HG03280 (cell line): Measurements from ENCODE around the gene TTLL7.

Experiments used
- ATAC-seq: cut with Tn5 transposase; IDR thresholded peaks from one replicate; pipeline ENCODE4 v1.9.1; 2021; ENCODE audit warnings: mild to moderate bottlenecking, moderate library complexity; ENCODE audit not compliant: unreplicated experiment

Gene TTLL7

DNA sequence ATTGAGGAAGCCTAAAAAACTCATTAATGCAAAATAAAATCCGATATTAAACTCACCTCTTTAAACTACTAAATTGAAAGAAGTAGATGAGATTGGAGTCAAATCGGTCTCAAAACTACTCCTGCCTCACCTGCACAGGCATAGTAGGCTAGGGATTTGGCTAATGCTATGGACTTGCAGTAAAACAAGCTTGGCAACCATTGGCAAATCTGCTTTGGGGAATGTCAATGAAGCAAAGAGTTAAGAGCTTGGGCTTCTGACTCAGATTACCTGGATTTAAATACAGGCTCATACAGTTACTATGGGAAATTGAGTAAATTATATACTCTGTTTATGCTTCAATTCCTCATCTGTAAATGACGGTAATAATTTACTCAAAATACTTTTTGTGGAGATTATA lies 111.4 kb downstream of the TTLL7 start:
- ATAC-seq = no peak

DNA sequence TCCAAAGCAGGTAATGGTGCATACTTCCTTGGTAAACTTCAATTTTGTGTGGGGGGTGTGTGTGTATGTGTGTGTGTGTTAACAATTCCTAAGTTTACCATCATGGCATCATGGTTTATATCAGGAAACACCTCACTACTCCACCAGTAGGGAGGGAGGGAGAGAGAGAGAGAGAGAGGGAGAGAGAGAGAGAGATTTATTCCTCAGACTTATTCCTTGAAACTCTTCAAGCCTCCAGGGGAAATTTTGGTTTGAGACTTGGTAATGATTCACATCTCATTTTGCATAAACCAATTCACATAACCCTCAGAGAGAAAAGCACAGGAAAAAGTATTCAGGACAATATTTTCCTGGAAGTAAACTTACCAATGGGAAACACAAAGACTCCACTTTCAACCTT lies 115.0 kb downstream of the TTLL7 start:
- no peak for ATAC-seq

DNA sequence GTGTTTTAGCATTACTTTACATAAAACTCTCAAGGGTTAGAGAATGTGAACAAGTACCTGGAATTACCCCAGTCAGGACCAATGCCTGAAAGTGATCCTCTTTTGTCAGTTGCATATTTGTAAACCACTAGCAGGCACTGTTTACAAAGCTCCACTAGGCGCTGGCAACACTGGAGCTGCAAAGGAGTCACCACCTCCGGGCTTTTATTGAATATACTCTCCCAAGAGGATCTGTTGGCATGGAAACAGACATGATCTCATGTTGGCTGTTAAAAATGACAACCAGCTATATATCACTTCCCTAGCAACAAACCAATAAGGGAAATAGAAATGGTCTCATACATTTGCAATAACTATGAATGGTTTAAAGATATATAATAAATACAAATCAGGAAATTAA lies 116.0 kb downstream of the TTLL7 start:
- no peak for ATAC-seq

DNA sequence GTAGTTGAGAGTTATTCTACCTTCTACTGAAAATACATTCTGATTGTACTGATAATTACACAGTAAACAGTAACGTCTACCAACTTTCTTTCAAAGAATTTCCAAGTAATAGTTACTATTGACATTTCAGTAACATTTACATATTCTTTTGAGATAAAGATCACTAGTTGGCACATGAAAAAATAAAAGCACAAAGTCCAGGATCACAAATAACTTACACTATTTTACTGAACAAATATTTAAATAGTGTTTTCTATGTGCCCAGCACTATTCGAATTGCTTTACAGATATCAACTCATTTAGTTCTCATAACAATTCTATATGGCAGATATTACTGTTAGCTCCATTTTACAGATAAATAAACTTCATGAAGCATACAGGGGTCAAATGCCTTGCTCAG lies 126.4 kb downstream of the TTLL7 start:
- ATAC-seq = no peak

DNA sequence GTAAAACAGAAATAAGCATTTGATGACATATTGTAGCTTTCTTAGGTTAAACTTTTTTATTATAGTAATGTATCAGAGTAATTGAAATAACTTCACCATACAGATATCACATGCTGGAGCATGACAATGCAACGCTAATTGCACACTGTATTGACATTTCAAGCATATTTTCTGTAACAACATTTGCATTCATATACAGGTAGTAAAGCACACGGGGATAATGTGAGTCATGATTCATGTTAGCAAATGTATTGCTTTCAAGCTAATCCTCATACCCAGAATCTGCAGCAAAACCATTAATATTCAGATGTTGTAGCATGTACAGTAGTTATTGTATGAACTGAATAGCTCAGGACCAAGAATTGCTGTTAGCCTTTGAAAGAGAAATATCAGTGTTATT lies 133.9 kb downstream of the TTLL7 start:
- ATAC-seq = no peak

DNA sequence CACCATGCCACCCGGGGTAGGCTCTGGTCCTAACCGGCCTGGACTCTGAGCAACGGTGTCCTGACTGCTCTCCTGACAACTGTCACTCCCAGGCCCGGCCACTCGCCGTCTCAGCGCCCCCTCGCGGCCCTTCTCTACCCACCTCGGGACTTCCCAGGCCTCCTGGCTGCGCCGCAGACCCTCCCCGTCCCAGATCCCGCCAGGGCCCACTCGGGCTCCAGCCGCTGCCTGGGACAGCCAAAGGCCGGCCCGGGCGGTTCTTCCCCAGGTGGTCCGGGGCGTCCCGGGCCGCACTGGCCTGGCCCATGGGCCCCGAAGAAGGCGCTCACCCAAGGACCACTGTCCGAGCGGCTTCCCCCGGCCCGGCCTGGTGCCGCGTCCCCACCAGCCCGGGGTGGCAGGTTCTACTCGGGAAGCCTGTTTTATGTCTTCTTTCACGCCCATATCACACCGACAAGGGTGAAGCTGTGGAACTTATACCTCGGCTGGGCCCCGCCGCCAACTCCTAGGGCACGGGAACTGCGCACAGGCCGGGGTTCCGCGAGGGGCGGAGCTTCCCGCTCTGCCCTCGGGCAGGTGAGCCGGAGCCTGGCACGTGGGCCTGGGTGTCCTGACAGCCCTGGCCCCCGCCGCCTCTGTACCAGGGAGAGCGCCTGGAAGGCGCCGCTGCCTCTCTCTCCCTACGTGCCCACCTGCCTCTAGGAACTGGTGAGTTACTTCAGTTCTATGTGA lies 138.3 kb downstream of the TTLL7 start:
- ATAC-seq = peak; percentile 92

DNA sequence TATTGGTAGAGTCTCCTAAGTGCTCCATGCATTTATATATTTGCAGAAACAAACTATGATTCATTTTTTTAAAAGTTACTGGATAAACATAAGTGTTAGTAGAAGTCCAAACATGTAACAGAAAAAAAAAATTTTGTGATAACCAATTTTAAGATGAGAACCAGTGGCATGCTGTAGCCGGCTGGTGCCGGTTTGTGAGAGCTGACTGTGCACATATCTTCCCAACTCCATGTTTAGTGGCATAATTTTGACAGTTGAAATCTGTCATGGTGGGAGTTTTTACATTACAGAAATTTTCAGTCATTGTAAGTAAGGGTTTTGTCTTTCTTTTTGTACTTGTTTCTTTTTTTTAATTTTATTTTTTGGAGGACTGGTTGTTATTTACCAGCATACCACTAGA lies 141.2 kb downstream of the TTLL7 start:
- no peak for ATAC-seq

DNA sequence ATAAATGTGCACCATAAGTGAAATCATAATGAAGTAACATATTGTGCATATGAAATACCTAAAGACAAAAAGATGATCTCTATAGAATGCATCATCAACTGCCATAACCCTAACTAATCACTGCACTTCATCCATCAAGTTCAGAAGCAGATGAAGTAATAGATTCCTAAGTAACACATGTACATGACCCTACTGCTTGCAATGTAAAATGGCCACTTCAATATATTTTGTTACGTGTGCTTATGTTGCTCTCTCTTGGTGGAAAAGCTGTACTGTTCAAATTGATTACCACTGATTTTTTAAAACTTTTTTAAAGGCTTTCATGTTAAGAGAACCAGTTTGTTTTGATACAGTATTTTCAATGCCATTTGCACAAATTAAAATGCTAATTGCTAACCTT lies 141.8 kb downstream of the TTLL7 start:
- no peak for ATAC-seq

DNA sequence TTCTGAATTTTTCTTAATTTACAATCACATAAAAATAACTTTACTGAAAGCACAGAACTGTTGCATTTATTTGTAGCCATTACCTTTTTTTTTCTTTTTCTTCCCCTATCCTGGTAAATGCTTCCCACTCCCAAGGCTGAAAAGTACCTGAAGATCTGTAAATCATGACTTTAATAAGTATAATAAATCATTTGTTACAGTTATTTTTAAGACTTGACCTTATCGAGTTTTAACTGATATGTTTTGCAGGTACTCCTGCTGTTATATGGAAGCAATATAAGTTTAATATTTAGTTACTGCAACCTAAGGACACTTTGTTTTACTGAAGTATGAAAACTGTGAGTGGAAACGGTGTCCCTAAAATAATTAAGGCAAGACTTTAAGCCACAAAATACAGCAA lies 142.6 kb downstream of the TTLL7 start:
- ATAC-seq = no peak

DNA sequence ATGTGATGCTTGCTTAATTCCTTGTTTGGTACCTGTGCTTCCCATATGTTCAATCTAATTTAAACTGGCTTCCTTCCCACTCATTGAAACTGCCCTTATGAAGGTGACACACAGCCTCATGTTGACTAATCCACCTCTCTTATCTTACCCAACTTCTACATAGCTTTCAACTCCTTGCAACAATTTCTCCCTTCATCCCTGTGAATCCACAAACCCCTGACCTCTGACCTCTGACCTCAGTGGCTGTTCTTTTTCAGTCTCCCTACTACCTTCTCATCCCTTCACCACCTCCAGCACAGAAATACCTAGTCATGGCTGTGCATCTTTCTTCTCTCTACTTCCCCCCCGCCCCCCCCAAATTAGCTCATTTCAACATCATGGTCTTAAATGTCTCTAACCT lies 144.5 kb downstream of the TTLL7 start:
- ATAC-seq = no peak

DNA sequence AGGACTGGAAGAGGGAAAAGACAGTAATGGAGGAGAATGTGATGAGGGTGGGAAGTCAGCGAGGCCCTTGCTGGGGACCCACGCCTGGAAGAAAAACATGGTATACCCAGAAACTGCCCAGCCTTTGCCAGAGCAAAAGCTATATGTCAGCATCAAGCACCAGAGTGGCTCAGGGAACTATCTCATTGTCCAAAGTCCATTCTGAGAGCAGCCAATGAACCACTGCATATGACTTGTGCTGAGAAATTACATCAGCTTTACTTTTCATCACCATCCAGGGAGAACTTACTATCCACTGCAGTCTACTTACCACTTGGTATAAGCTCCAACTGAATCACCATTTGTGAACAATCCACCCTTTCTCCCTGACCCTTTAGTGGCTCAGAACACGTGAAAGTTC lies 148.1 kb downstream of the TTLL7 start:
- no peak for ATAC-seq

DNA sequence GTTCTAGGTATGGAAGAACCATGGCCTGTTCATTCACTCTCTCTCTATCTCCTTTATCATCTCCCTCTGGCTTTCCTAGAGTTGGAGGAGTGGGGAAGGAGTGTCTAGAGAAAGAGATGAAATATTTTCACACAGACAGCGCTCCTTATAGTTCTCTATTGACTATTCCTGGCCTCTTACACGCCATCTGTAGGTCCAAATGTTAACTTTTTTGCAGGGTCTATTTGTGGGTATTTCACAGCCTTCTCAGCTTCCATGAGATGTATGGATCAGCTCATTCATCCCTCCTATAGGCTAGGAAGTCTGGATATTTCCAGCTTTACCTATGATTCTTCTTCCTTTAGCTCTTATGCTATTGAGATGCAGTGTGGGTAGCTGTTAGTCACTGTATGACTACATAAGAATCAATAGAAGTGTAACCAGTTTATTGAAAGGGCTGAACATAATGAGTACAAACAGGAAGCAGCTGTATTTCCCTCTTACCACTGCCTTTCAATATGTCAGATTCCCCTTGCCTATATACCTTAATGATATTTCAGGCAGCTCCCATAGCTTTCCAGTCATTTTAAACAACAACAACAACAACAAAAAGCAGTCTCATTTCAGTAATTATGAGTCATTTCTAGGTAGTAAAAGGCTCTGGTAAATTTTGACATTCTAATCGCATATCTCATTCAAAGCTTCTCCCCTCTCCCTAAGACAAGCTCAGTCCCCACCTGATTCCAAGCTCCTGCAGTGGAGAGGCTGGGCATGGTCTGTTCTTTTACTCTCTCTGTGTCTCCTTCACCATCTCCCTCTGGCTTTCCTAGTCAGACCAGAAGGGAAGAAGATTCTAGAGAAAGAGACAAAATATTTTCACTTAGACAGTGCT lies 149.5 kb downstream of the TTLL7 start:
- ATAC-seq = no peak

DNA sequence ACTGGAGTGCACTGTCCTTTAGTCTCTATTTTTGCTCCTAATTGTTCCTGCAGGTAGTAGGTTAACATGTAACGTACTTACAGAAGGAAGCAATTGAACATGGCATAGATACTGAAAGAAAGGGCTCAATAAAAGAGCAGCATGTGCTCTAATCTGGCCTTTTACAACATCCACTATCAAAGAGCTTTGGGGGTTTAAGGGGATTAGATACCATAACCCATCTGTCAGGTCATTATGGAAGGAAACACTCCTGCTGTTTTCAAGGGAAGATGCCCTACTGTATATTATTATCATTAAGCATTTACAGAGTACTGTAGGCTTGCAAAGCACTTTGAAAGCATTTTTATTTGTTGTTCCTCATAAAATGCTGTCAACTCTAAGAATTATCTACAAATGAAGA lies 152.8 kb downstream of the TTLL7 start:
- no peak for ATAC-seq

DNA sequence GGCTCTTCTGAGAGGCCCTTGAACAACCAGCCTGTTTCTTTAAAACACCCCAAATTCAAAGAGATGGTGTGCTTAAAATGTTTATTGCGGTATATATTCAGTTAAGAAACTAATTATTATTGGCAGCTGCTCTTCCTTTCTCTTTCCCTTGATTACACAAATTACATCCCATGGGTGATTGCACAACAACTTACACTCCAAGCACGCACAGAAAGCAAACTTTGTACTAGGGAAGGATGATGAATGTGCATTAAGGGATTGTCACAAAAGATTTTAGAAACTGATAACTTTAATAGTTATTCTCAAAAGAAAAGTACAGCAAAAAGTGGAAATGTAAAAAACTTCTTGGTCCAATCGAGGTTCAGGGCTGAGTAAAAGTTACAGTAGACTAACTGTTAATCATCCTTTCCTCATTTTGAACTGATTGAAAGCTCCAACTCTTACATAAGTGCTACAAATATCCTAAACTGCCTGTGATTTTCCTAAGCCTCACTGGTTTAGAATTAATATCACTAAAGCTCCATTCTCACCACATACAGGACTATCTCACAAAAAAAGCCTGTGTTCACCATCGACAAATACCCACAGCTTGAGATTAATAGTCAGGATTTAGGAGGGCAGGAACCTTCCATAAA lies 153.4 kb downstream of the TTLL7 start:
- ATAC-seq = no peak

DNA sequence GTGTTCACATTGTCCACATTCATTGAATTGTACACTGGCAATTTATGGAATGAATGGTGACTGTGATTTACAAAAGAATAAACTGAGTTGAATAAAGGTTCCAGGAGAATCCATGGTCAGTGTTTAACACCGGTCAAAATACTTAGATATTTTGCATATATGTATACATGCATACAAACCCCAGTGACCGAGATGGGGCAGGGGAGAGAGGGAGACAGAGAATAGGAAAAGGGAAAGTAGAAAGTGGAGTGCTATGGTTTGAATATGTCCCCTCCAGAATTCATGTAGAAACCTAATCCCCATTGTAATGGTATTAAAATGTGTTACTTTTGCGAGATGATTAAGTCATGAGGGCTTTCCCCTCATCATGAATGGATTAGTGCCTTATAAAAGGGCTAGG lies 154.4 kb downstream of the TTLL7 start:
- ATAC-seq = no peak

DNA sequence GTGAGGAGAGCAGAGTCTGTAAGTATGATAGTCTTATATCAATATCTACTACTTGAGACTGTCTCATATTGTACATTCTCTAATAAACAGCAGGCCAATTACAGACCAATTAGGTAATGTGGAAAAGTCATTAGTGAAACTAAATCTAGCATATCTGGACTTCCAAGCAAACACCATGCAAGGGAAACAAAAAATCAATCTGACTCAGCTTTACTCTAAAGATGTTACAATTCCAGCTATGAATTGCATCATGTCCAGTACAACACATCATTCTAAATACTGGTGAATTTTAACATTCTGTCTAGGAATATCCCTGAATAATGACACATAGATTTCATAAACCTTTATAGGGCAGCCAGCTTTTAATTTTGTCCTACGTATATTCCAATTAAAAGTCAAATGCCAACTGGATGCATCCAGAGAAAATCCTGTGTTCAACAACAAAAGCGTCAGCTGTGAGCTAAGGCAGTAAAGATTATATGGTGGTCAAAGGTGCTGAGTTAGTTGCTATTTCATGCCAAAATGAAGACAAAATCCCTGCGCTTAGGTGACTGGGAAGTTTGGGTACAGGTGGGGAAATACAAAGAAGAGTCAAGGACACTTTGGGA lies 159.3 kb downstream of the TTLL7 start:
- no peak for ATAC-seq

DNA sequence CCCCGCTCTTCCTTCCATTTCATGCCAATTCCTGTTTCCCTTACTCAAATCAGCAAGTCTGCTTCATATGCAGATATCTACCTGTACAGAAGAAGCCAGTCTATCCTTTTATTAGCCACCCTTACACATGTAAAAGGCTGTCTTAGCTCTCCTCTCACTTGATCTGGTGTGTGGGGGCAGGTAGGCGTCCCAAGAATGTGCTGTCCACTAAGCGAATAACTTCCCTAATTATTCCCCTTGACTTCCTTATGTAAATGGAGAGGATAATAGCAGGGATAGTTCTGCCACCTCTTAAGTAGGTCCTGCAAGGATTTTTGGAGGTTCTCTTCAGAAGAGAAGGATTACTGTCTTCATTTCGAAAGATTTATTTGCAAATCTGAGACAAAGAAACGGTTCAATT lies 160.4 kb downstream of the TTLL7 start:
- ATAC-seq = no peak

DNA sequence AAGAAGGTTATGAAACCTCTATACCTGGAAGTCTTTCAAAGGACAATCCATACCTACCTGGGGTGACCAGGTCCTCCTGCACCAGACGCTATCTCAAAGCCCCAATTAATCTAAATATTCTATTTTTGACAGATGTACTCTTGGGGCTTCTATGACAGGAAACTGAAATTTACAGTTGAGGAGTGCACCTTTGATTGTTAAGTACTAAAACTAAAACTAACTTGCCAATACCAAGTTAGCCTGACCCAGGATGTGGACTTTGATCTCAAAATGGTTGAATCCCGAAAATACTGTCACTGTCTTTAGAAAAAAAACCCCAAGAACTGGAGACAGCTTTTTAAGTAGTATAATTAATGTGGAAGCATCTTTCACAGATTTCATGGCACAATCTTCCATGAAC lies 162.4 kb downstream of the TTLL7 start:
- ATAC-seq = no peak

DNA sequence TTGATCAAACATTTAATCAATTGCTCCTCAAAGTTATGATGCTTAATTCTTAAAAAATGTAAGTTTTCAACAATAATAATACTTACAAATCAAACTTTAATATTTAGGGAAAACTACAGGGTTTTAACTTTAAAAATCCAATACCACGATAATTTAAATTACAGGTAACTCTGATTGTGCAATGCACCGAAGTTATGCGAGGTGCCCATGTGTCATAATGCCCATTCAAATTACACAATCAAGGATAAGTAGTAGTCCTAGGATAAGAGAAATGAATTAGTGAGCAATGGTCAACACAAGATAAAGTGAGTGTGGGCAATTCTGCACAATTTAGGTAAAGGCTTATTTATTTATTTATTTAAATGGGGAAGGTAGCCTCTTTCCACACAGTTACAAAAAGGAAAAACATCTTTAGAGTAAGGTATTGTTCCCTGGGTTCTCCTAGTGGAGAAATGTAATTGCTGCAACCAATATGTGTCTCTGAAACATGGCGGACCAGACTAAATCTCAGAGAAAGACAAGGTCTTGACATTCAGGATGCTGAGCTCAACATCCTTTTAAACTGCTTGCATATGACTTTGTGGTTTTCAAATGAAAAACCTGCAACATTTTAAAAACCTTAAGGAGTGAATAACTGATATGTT lies 164.2 kb downstream of the TTLL7 start:
- no peak for ATAC-seq

DNA sequence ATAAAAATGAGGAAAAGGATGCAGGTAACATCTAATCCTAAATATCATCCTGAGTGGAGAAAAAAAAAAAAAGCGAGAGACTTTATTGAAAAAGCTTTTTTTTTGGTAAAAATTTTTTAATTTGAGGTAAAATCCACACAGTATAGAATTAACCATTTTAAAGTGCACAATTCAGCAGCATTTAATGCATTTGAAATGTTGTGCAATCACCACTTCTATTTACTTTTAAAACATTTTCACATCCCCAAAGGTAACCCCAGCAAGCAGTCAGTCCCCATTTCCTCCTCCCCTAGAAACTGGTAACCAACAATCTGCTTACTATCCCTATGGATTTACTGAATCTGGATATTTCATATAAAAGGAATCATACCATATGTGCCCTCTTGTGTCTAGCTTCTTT lies 166.7 kb downstream of the TTLL7 start:
- ATAC-seq = no peak

DNA sequence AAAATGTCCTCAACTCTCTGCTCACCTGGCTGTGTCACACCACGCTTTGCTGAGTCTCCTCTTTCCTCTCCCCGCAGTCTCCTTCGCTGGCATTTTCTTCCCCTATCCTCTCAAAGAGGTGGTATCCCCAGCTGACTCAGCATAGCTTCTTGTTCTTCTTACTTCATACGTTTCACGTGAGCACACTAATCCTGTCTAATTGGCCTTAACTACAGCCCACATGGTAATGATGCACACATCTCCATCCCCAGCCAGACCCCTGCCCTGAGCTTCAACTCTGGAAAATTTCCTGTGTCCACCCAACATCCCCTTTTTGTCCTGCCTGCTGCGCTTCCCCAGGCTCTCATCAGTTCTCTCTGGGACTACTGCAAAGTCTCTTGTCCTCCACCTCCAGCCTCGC lies 169.8 kb downstream of the TTLL7 start:
- no peak for ATAC-seq
